HG02840 (cell line): Measurements from ENCODE around the gene THSD4.

Experiments used
- ATAC-seq: cut with Tn5 transposase; IDR thresholded peaks from one replicate; pipeline ENCODE4 v1.9.1; 2021; ENCODE audit warnings: mild to moderate bottlenecking, moderate library complexity, moderate number of reproducible peaks; ENCODE audit not compliant: unreplicated experiment, low FRiP score

Gene THSD4

GRCh38 chr15:71627188-71627587 is 511.9 kb downstream of the THSD4 start:
- ATAC-seq = no peak

GRCh38 chr15:71627604-71628003 is 512.3 kb downstream of the THSD4 start:
- ATAC-seq = no peak

GRCh38 chr15:71628988-71629770 is 513.9 kb downstream of the THSD4 start:
- no peak for ATAC-seq

- ATAC-seq = no peak
These were observed 514.7 kb downstream of the THSD4 start for GRCh38 chr15:71629781-71630474.

- ATAC-seq = no peak
These were observed 515.2 kb downstream of the THSD4 start for GRCh38 chr15:71630475-71630809.

GRCh38 chr15:71632576-71633195 is 517.4 kb downstream of the THSD4 start:
- no peak for ATAC-seq

GRCh38 chr15:71634820-71635560 is 519.7 kb downstream of the THSD4 start:
- ATAC-seq = no peak

GRCh38 chr15:71635735-71636134 is 520.5 kb downstream of the THSD4 start:
- ATAC-seq = no peak

- ATAC-seq = no peak
These were observed 523.6 kb downstream of the THSD4 start for GRCh38 chr15:71638876-71639275.

- ATAC-seq = no peak
These were observed 524.2 kb downstream of the THSD4 start for GRCh38 chr15:71639471-71639870.

- no peak for ATAC-seq
These were observed 528.6 kb downstream of the THSD4 start for GRCh38 chr15:71643918-71644317.

- no peak for ATAC-seq
These were observed 531.7 kb downstream of the THSD4 start for GRCh38 chr15:71646767-71647486.

- ATAC-seq = no peak
These were observed 532.2 kb downstream of the THSD4 start for GRCh38 chr15:71647487-71647808.

- no peak for ATAC-seq
These were observed 532.8 kb downstream of the THSD4 start for GRCh38 chr15:71648095-71648494.

- no peak for ATAC-seq
These were observed 534.6 kb downstream of the THSD4 start for GRCh38 chr15:71649894-71650293.

- ATAC-seq = no peak
These were observed 535.3 kb downstream of the THSD4 start for GRCh38 chr15:71650603-71651002.

- no peak for ATAC-seq
These were observed 536.5 kb downstream of the THSD4 start for GRCh38 chr15:71651750-71652186.

GRCh38 chr15:71654042-71654719 is 538.9 kb downstream of the THSD4 start:
- ATAC-seq = no peak

GRCh38 chr15:71654720-71655174 is 539.5 kb downstream of the THSD4 start:
- ATAC-seq = no peak

GRCh38 chr15:71656425-71656824 is 541.2 kb downstream of the THSD4 start:
- no peak for ATAC-seq
